H9 (cell line): ENCODE data around the gene OGDH. TPM values are rescaled to one million over a fixed set of nuclear protein-coding genes. Genes with fewer than 3 reads are reported as not detected.

Experiments used
- DNase-seq: peaks from one replicate; pipeline ENCODE4 v3.0.0-alpha.2; 2017
- H2AFZ ChIP-seq: one replicate; pipeline ENCODE4 v1.6.1; 2013; ENCODE audit warnings: mild to moderate bottlenecking, low read length, control low read depth, moderate library complexity
- H2AK5ac ChIP-seq: 2 replicates; pipeline ENCODE4 v1.6.1; 2013; ENCODE audit warnings: low read length, control low read depth, mixed read lengths; ENCODE audit not compliant: insufficient read length
- H2BK120ac ChIP-seq: one replicate; pipeline ENCODE4 v1.6.1; 2013; ENCODE audit warnings: low read depth, mild to moderate bottlenecking, low read length, control low read depth, inconsistent platforms; ENCODE audit not compliant: poor library complexity, severe bottlenecking
- H2BK12ac ChIP-seq: 2 replicates; pipeline ENCODE4 v1.6.1; 2013; ENCODE audit warnings: low read length, control low read depth, mixed read lengths, low read depth; ENCODE audit not compliant: insufficient read length
- H2BK15ac ChIP-seq: 2 replicates; pipeline ENCODE4 v1.6.1; 2013; ENCODE audit warnings: low read depth, low read length, control low read depth
- H2BK20ac ChIP-seq: one replicate; pipeline ENCODE4 v1.6.1; 2013; ENCODE audit warnings: low read depth, mild to moderate bottlenecking, low read length, control low read depth, inconsistent platforms; ENCODE audit not compliant: poor library complexity, severe bottlenecking
- H2BK5ac ChIP-seq: 2 replicates; pipeline ENCODE4 v1.6.1; 2013; ENCODE audit warnings: low read length, control low read depth, mixed read lengths; ENCODE audit not compliant: insufficient read length
- H3K14ac ChIP-seq: 2 replicates; pipeline ENCODE4 v1.6.1; 2013; ENCODE audit warnings: low read length, control low read depth; ENCODE audit not compliant: insufficient read depth
- H3K18ac ChIP-seq: 2 replicates; pipeline ENCODE4 v1.6.1; 2013; ENCODE audit warnings: low read depth, mild to moderate bottlenecking, mixed read lengths, low read length, control low read depth; ENCODE audit not compliant: insufficient read length
- H3K23ac ChIP-seq: 2 replicates; pipeline ENCODE4 v1.6.1; 2013; ENCODE audit warnings: low read length, control low read depth, mixed read lengths, low read depth; ENCODE audit not compliant: insufficient read length
- H3K23me2 ChIP-seq: 2 replicates; pipeline ENCODE4 v1.6.1; 2013; ENCODE audit warnings: low read depth, mild to moderate bottlenecking, mixed read lengths, low read length, control low read depth; ENCODE audit not compliant: insufficient read length, poor library complexity, severe bottlenecking
- H3K27ac ChIP-seq: 2 replicates; pipeline ENCODE4 v1.5.1; 2013; ENCODE audit warnings: low read length, control low read depth, mixed read lengths, low read depth; ENCODE audit not compliant: insufficient read length
- H3K27me3 ChIP-seq: 2 replicates; pipeline ENCODE4 v1.6.1; 2013; ENCODE audit warnings: low read length, control low read depth, inconsistent platforms; ENCODE audit not compliant: insufficient read depth
- H3K4ac ChIP-seq: 2 replicates; pipeline ENCODE4 v1.6.1; 2013; ENCODE audit warnings: low read depth, mild to moderate bottlenecking, control low read depth, inconsistent platforms, low read length, moderate library complexity
- H3K4me1 ChIP-seq: 2 replicates; pipeline ENCODE4 v1.6.1; 2013; ENCODE audit warnings: low read length, control low read depth, inconsistent platforms; ENCODE audit not compliant: insufficient read depth
- H3K4me2 ChIP-seq: 2 replicates; pipeline ENCODE4 v1.6.1; 2013; ENCODE audit warnings: low read length, control low read depth, mixed read lengths; ENCODE audit not compliant: insufficient read length, insufficient read depth
- H3K56ac ChIP-seq: 2 replicates; pipeline ENCODE4 v1.6.1; 2013; ENCODE audit warnings: low read depth, mild to moderate bottlenecking, mixed read lengths, low read length, control low read depth; ENCODE audit not compliant: insufficient read length
- H3K79me1 ChIP-seq: 2 replicates; pipeline ENCODE4 v1.6.1; 2013; ENCODE audit warnings: low read depth, mild to moderate bottlenecking, moderate library complexity, low read length, control low read depth, inconsistent platforms; ENCODE audit not compliant: insufficient read depth, poor library complexity, severe bottlenecking
- H3K79me2 ChIP-seq: 2 replicates; pipeline ENCODE4 v1.6.1; 2013; ENCODE audit warnings: low read length, control low read depth, inconsistent platforms; ENCODE audit not compliant: insufficient read depth
- H3K9ac ChIP-seq: 2 replicates; pipeline ENCODE4 v1.6.1; 2013; ENCODE audit warnings: low read length, control low read depth, mixed read lengths; ENCODE audit not compliant: insufficient read length; ENCODE audit errors: extremely low read depth
- H3K9me3 ChIP-seq: one replicate; pipeline ENCODE4 v1.6.1; 2013; ENCODE audit warnings: low read depth, low read length, inconsistent platforms; ENCODE audit not compliant: control insufficient read depth
- H3T11ph ChIP-seq: one replicate; pipeline ENCODE4 v1.6.1; 2013; ENCODE audit warnings: mild to moderate bottlenecking, low read length, control low read depth, inconsistent platforms
- H4K20me1 ChIP-seq: one replicate; pipeline ENCODE4 v1.6.1; 2013; ENCODE audit not compliant: control insufficient read depth, insufficient read length, insufficient read depth
- H4K5ac ChIP-seq: 2 replicates; pipeline ENCODE4 v1.6.1; 2013; ENCODE audit warnings: low read depth, mild to moderate bottlenecking, mixed read lengths, low read length, control low read depth; ENCODE audit not compliant: insufficient read length
- H4K8ac ChIP-seq: replicated peaks from 2 replicates; pipeline ENCODE4 v1.6.1; 2013; ENCODE audit warnings: low read length, control low read depth, mixed read lengths, low read depth; ENCODE audit not compliant: insufficient read length
- H4K91ac ChIP-seq: 2 replicates; pipeline ENCODE4 v1.6.1; 2013; ENCODE audit warnings: low read depth, mild to moderate bottlenecking, moderate library complexity, mixed read lengths, low read length, control low read depth; ENCODE audit not compliant: insufficient read length
- H3K27ac Mint-ChIP-seq, 3 experiments: 2 replicates in 2 of 3; 3 replicates in 1 of 3; pipeline ENCODE4 v1.8.0; 2020 to 2021; ENCODE audit warnings: mixed read lengths in 3 of 3, mild to moderate bottlenecking in 1 of 3, moderate library complexity in 1 of 3
- H3K27me3 Mint-ChIP-seq: 2 replicates; pipeline ENCODE4 v1.8.0; 2021; ENCODE audit warnings: low read depth, mild to moderate bottlenecking, moderate library complexity, mixed read lengths
- H3K36me3 Mint-ChIP-seq, 3 experiments: 2 replicates in 2 of 3; 3 replicates in 1 of 3; pipeline ENCODE4 v1.8.0; 2020 to 2021; ENCODE audit warnings: low read depth in 3 of 3, mixed read lengths in 3 of 3; ENCODE audit not compliant: insufficient read depth in 1 of 3
- H3K4me1 Mint-ChIP-seq, 2 experiments: 2 replicates each; pipeline ENCODE4 v1.8.0; 2020; ENCODE audit warnings: mixed read lengths in 2 of 2
- H3K4me3 Mint-ChIP-seq, 2 experiments: 2 replicates in 1 of 2; 3 replicates in 1 of 2; pipeline ENCODE4 v1.8.0; 2020 to 2021; ENCODE audit warnings: mild to moderate bottlenecking in 2 of 2, mixed read lengths in 2 of 2, moderate library complexity in 1 of 2
- H3K9me3 Mint-ChIP-seq, 2 experiments: 2 replicates in 1 of 2; 3 replicates in 1 of 2; pipeline ENCODE4 v1.8.0; 2020; ENCODE audit warnings: mild to moderate bottlenecking in 2 of 2, mixed read lengths in 2 of 2, moderate library complexity in 1 of 2
- WGBS: extraction: QIAGEN DNeasy Blood & Tissue Kit; methylation state at CpG from one replicate; pipeline ENCODE4 v1.1.7; 2013; ENCODE audit warnings: missing lambda C conversion rate, low lambda C conversion rate, mixed read lengths; ENCODE audit not compliant: insufficient read length; ENCODE audit errors: extremely low coverage; 5-methylcytosine and 5-hydroxymethylcytosine counted together
- total RNA-seq: library from RNA; stranded (reverse); gene quantifications from 2 replicates; pipeline ENCODE4 v1.2.1, GENCODE V29; 2021
- TF ChIP-seq, protein P1 (sequence below): fragments of 200-600 bp; sonication (generic); conservative IDR thresholded peaks from 3 replicates; pipeline ENCODE4 v1.8.0; 2021; ENCODE audit warnings: antibody characterized with exemption, mild to moderate bottlenecking

Gene OGDH
- total RNA-seq, 1 experiment from 2014 or later: 77.3 TPM

DNA sequence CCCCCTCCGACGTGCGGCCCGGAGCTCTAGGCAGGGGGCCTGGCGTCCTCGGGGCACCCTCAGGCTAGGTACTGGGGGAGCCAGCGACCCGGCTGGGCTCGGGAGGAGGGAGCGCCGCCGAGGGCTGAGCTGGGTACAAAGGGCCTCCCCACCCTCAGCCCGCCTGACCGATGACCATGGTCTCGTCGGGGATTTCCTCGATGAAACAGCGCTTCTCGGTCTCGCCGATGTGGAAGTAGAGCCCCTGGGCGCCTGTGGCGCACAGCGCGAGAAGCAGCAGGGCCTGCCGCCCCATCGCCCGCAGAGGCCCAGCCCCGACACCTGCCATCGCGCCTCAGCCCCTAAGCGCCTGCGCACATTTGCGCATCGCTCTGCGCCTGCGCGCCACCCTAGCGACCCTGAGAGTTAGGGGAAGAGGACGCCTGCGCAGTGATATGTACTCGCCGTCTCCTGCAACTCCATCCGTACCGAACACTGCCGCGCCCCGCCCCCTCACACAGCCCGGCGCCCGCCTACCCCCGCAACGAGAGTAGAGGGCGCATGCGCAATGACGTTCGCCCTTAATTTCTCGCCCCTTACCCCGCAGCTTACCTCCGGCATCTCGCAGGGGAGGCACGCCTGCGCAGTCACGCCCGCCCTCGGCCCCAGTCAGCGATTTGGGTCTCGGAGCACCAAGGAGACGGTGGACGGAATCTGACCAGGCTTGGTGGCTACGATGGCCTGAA, 24.4 kb upstream of the OGDH start, which contains the start of gene TMED4:
TSS of gene TMED4 (minus strand) at position 353 of the 725 bp plus-strand sequence. CDS start at position 328, 25 bp downstream.
- peak within 1 kb of the TSS; percentile 81 for H3K4me2 ChIP-seq
- no peak within 1 kb of the TSS for H2AFZ ChIP-seq
- H3K79me2 ChIP-seq: peaks cover 2% of the 10 kb centered on the region; the same call in 1 of the 2 replicates
- no peak within 1 kb of the TSS for H2BK5ac ChIP-seq
- no peaks in the 10 kb centered on the region for H3K9me3 ChIP-seq
- no peaks in the 10 kb centered on the region for H3K9me3 Mint-ChIP-seq
- H2BK12ac ChIP-seq: no peak within 1 kb of the TSS
- no peaks in the 10 kb centered on the region; the same call in none of the 2 replicates for H3K27me3 Mint-ChIP-seq
- DNase-seq: peak; percentile 99
- H3K23ac ChIP-seq: no peak within 1 kb of the TSS
- peak within 1 kb of the TSS; percentile 9 for H3K27ac ChIP-seq
- no peak within 1 kb of the TSS for H3K56ac ChIP-seq
- H2BK120ac ChIP-seq: no peak within 1 kb of the TSS
- no peak within 1 kb of the TSS for H4K5ac ChIP-seq
- H2BK20ac ChIP-seq: no peak within 1 kb of the TSS
- peak within 1 kb of the TSS; percentile 94 to 97 (median 97); a peak in 6 of 7 replicates for H3K27ac Mint-ChIP-seq
- H3K4ac ChIP-seq: no peak within 1 kb of the TSS
- H3K9ac ChIP-seq: peak within 1 kb of the TSS; percentile 78
- peaks cover 4% of the 10 kb centered on the region; the same call in 1 of the 2 replicates for H3K4me1 ChIP-seq
- H2AK5ac ChIP-seq: no peak within 1 kb of the TSS
- peak within 1 kb of the TSS; percentile 83 to 91 for H3K4me3 Mint-ChIP-seq
- no peaks in the 10 kb centered on the region for H4K20me1 ChIP-seq
- H4K8ac ChIP-seq: no peak within 1 kb of the TSS
- H3K4me1 Mint-ChIP-seq: peaks cover 9 to 13% of the 10 kb centered on the region in 2 experiments
- TF ChIP-seq, protein P1, sequence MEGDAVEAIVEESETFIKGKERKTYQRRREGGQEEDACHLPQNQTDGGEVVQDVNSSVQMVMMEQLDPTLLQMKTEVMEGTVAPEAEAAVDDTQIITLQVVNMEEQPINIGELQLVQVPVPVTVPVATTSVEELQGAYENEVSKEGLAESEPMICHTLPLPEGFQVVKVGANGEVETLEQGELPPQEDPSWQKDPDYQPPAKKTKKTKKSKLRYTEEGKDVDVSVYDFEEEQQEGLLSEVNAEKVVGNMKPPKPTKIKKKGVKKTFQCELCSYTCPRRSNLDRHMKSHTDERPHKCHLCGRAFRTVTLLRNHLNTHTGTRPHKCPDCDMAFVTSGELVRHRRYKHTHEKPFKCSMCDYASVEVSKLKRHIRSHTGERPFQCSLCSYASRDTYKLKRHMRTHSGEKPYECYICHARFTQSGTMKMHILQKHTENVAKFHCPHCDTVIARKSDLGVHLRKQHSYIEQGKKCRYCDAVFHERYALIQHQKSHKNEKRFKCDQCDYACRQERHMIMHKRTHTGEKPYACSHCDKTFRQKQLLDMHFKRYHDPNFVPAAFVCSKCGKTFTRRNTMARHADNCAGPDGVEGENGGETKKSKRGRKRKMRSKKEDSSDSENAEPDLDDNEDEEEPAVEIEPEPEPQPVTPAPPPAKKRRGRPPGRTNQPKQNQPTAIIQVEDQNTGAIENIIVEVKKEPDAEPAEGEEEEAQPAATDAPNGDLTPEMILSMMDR: no peak
- H3T11ph ChIP-seq: no peak within 1 kb of the TSS
- H3K14ac ChIP-seq: peak within 1 kb of the TSS; percentile 55
- no peaks in the 10 kb centered on the region for H3K79me1 ChIP-seq
- no peak within 1 kb of the TSS for H4K91ac ChIP-seq
- H3K27me3 ChIP-seq: no peaks in the 10 kb centered on the region
- peak within 1 kb of the TSS; percentile 59 for H3K18ac ChIP-seq
- peaks cover 18 to 31% (median 28%) of the 10 kb centered on the region in 3 experiments; a peak in 6 of 7 replicates for H3K36me3 Mint-ChIP-seq
- H2BK15ac ChIP-seq: no peak within 1 kb of the TSS
- peaks cover 6% of the 10 kb centered on the region for H3K23me2 ChIP-seq
- no CpG with 5 or more reads among the region's 71 CpGs for WGBS
